K562 (cell line): ENCODE measurements around the gene SYT8. TPM values are rescaled to one million over a fixed set of nuclear protein-coding genes. Genes with fewer than 3 reads are reported as not detected.

Experiments used
- ATAC-seq: fragments of 200-7000 bp; cut with Tn5 transposase; 3 replicates; pipeline ENCODE4 v1.9.1; 2020; ENCODE audit warnings: moderate library complexity
- BruUV-seq: library from RNA; stranded (reverse); fragments of 400-500 nt; replicated peaks from 2 replicates; lab custom pipeline; 2021; lab: Mats Ljungman, UMichigan
- CTCF ChIA-PET: fragments of 300-600 bp; formaldehyde crosslinking; extraction: SDS; loops from one replicate; lab custom pipeline; 2021; ENCODE audit warnings: low intra/inter-chr PET ratio; lab: Yijun Ruan, JAX
- POLR2A ChIA-PET: fragments of 300-600, 350-650 bp; sonication (Branson Sonifier 250); formaldehyde crosslinking; extraction: SDS; loops from one replicate; lab custom pipeline; 2021; ENCODE audit warnings: antibody characterized with exemption, inconsistent platforms; lab: Yijun Ruan, JAX
- DNase-seq, 4 experiments: peaks; one replicate each; pipeline versions ENCODE4 v3.0.0 to v3.0.0-alpha.2; 2011 to 2018; ENCODE audit warnings: low spot score in 3 of 4, mixed read lengths in 3 of 4; ENCODE audit errors: extremely low read depth in 1 of 4
- FAIRE-seq: peaks from 2 replicates; lab custom pipeline; 2011; peaks lifted over from hg19 to GRCh38; lab: Jason Lieb, UNC
- H2AFZ ChIP-seq: 2 replicates; pipeline ENCODE4 v1.6.0; 2011; ENCODE audit warnings: low read depth, low read length, control low read depth, inconsistent platforms
- H3K27ac ChIP-seq: fragments of 200-600 bp; 3 replicates; pipeline ENCODE4 v1.8.0; 2011; ENCODE audit warnings: low read depth, mild to moderate bottlenecking, control low read depth, inconsistent platforms, low read length, moderate library complexity, mixed read lengths; ENCODE audit errors: extremely low read depth
- H3K27me3 ChIP-seq, 2 experiments: fragments of 300-600 bp in 1 of 2; 2 replicates in 1 of 2; 3 replicates in 1 of 2; pipeline versions ENCODE4 v1.6.0 to v1.8.0; 2011; ENCODE audit warnings: inconsistent platforms in 2 of 2, low read length in 2 of 2, mild to moderate bottlenecking in 1 of 2, mixed read lengths in 1 of 2, moderate library complexity in 1 of 2; ENCODE audit not compliant: control insufficient read depth in 2 of 2, insufficient read depth in 2 of 2
- H3K36me3 ChIP-seq: fragments of 300-600 bp; 3 replicates; pipeline ENCODE4 v1.8.0; 2011; ENCODE audit warnings: mild to moderate bottlenecking, low read length, inconsistent platforms; ENCODE audit not compliant: control insufficient read depth, insufficient read depth
- H3K4me1 ChIP-seq, 2 experiments: fragments of 200-600 bp in 1 of 2; replicated peaks in 1 of 2; 2 replicates in 1 of 2; 3 replicates in 1 of 2; pipeline versions ENCODE4 v1.5.1 to v1.8.0; 2011; ENCODE audit warnings: inconsistent platforms in 2 of 2, low read length in 2 of 2, mild to moderate bottlenecking in 1 of 2, mixed read lengths in 1 of 2, moderate library complexity in 1 of 2; ENCODE audit not compliant: control insufficient read depth in 2 of 2, insufficient read depth in 2 of 2
- H3K4me2 ChIP-seq: 2 replicates; pipeline ENCODE4 v1.6.1; 2011; ENCODE audit warnings: low read length, control low read depth, inconsistent platforms, mixed read lengths; ENCODE audit not compliant: insufficient read depth
- H3K4me3 ChIP-seq: fragments of 200-600 bp; sonication (generic), shearing (Covaris generic); 2 replicates; pipeline ENCODE4 v1.5.1; 2016; ENCODE audit warnings: control low read depth, inconsistent platforms
- H3K79me2 ChIP-seq: fragments of 200-600 bp; 3 replicates; pipeline ENCODE4 v1.8.0; 2011; ENCODE audit warnings: low read length, inconsistent platforms; ENCODE audit not compliant: control insufficient read depth, insufficient read depth
- H3K9ac ChIP-seq, 2 experiments: 2 replicates each; pipeline versions ENCODE4 v1.6.0 to v1.6.1; 2011; ENCODE audit warnings: low read depth in 2 of 2, low read length in 2 of 2, control low read depth in 1 of 2, inconsistent platforms in 1 of 2, mild to moderate bottlenecking in 1 of 2, mixed read lengths in 1 of 2; ENCODE audit not compliant: insufficient read depth in 1 of 2
- H3K9me1 ChIP-seq: one replicate; pipeline ENCODE4 v1.6.0; 2011; ENCODE audit warnings: inconsistent platforms, mild to moderate bottlenecking, low read length, moderate library complexity; ENCODE audit not compliant: control insufficient read depth, insufficient read depth
- H3K9me3 ChIP-seq: replicated peaks from 2 replicates; pipeline ENCODE4 v1.5.1; 2011; ENCODE audit warnings: low read depth, low read length, inconsistent platforms; ENCODE audit not compliant: control insufficient read depth, insufficient read depth
- H4K20me1 ChIP-seq: replicated peaks from 2 replicates; pipeline ENCODE4 v1.6.1; 2011; ENCODE audit warnings: low read length, inconsistent platforms, mixed read lengths; ENCODE audit not compliant: control insufficient read depth, insufficient read depth
- GABPB1 ChIP-seq: sonication (generic); formaldehyde crosslinking; IDR thresholded peaks from 2 replicates; pipeline ENCODE4 v1.8.0; 2022; ENCODE audit warnings: mild to moderate bottlenecking, missing genetic modification reagents
- YY1 ChIP-seq, 3 experiments: IDR thresholded peaks; 2 replicates each; pipeline ENCODE4 v1.6.1; 2011; ENCODE audit warnings: low read length in 2 of 3, mild to moderate bottlenecking in 2 of 3, moderate library complexity in 2 of 3, borderline replicate concordance in 1 of 3, control low read depth in 1 of 3, low read depth in 1 of 3; ENCODE audit not compliant: insufficient read depth in 3 of 3, insufficient replicate concordance in 2 of 3, control insufficient read depth in 1 of 3, insufficient read length in 1 of 3; ENCODE audit errors: extremely low read depth in 1 of 3
- WGBS: fragments of 100-300 bp; shearing (Covaris generic); methylation state at CpG from one replicate; pipeline ENCODE4 v1.1.6; 2016; ENCODE audit warnings: low coverage, mixed read lengths; ENCODE audit not compliant: insufficient coverage; ENCODE audit errors: missing lambda C conversion rate; 5-methylcytosine and 5-hydroxymethylcytosine counted together
- in situ Hi-C: fragments of 300-500 bp; cut with MboI; formaldehyde crosslinking; loops from 4 replicates; pipeline ENCODE4 v1.15.0; 2018; ENCODE audit warnings: inconsistent platforms, mixed read lengths
- intact Hi-C: fragments of 100-400 bp; cut with micrococcal nuclease; formaldehyde crosslinking; loops from 2 replicates; pipeline ENCODE4 v1.14.2; 2022
- polyA plus RNA-seq, 8 experiments: library from polyadenylated mRNA; depleted of rRNA in 4 of 8; stranded (reverse) in 5 of 8; unstranded in 3 of 8; fragments of >200 nt; fragmentation: Nextera tagmentation in 2 of 8; fragmentation: Illumina TruSeq in 1 of 8; extraction: Ambion mirVana in 2 of 8; extraction: Trizol in 1 of 8; gene quantifications; 2 replicates each; pipeline versions ENCODE4 v1.2.1 to v1.2.3, GENCODE V29; 2011 to 2014; ENCODE audit warnings: inconsistent platforms in 1 of 8, missing spikeins in 1 of 8
- total RNA-seq, 7 experiments: library from RNA; depleted of rRNA in 6 of 7; stranded (reverse); fragments of >200 nt in 6 of 7; fragmentation: Illumina TruSeq in 2 of 7; extraction: Trizol in 2 of 7; gene quantifications; 2 replicates each; pipeline versions ENCODE4 v1.2.1 to v1.2.3, GENCODE V29; 2011 to 2021; ENCODE audit warnings: low replicate concordance in 1 of 7

SYT8 gene
- total and polyA plus RNA-seq, 9 of the 15 experiments (the other 6 are each of a cell fraction or from before 2014, with no cell fraction given) = not detected

DNA sequence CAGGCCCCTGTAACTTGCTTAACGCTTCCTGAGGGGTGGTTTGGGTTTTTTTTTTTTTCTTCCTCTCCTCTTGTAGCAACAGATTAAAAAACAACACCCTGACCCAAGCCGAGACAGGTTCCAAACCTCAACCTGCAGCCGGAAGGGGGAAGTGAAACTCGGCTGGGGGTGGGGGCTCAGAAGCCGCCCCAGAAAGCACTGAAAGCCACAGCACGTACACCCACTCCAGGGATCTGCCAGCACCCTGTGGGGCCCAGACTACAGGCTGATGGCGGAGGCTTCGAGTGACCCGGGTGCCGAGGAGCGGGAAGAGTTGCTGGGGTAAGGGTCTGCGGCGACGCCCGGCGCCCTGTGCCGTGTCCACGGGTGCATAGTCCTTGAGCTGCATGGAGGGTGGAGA is 18.1 kb downstream of the SYT8 start, which contains the start of gene LSP1:
Gene LSP1, plus strand, starts transcription at position 208 of the 400 bp plus-strand sequence. Its CDS starts 61 bp downstream, at position 269.
- in situ Hi-C loops = loop anchor here (10.0 kb wide), 1 partner anchor 302 kb away; no protein-coding TSS in a partner anchor
- TF ChIP-seq GABPB1 (CRISPR knock-in tag) = no peak
- TF ChIP-seq YY1 (IDR thresholded peaks at IDR 0.05; ENCODE audit: borderline replicate concordance in 1 of 3, control insufficient read depth in 1 of 3, extremely low read depth in 1 of 3, insufficient read depth in 3 of 3, insufficient read length in 1 of 3, insufficient replicate concordance in 2 of 3, low read depth in 1 of 3, low read length in 2 of 3) = peak in 1 of 3 experiments; percentile 6
- ChIA-PET CTCF (interaction anchor here (0.6 kb wide), 1 partner anchor 150 kb away, joined by 4 read pairs; no protein-coding TSS in a partner anchor), POLR2A (no interaction called here)
- WGBS = 4% methylated on average over 8 of the region's 18 CpGs
- H3K36me3 ChIP-seq = no peaks in the 10 kb centered on the region
- H3K27me3 ChIP-seq = peaks cover 27 to 87% of the 10 kb centered on the region in 2 experiments; a peak in 4 of 5 replicates
- intact Hi-C loops = no loop called here
- H3K4me3 ChIP-seq = no peak within 1 kb of the TSS
- no peak within 1 kb of the TSS for H2AFZ ChIP-seq
- no peak for FAIRE-seq
- H3K27ac ChIP-seq = no peak within 1 kb of the TSS
- H3K79me2 ChIP-seq = no peaks in the 10 kb centered on the region
- no peak for ATAC-seq
- DNase-seq = no peak
- H3K4me2 ChIP-seq = no peak within 1 kb of the TSS
- H3K9me1 ChIP-seq = no peaks in the 10 kb centered on the region
- H4K20me1 ChIP-seq = peaks cover 3% of the 10 kb centered on the region
- H3K4me1 ChIP-seq = peaks cover 0 to 21% of the 10 kb centered on the region in 2 experiments; a peak in 2 of 5 replicates
- no peak within 1 kb of the TSS; a peak in 1 of 4 replicates for H3K9ac ChIP-seq
- H3K9me3 ChIP-seq = no peaks in the 10 kb centered on the region
- BruUV-seq = no TSS peak
